Measurements from ENCODE around the gene PRDM11. TPM values are rescaled to one million over a fixed set of nuclear protein-coding genes. Genes with fewer than 3 reads are reported as not detected.
"Not testable (repeated sequence)": the region's sequence is repeated elsewhere in the genome, so short reads cannot be mapped to it uniquely, and the experiment has no call there.

PRDM11 gene
- total RNA-seq, 3 donors from 2014 or later: 6.0 to 8.5 (median 6.8) TPM

DNA sequence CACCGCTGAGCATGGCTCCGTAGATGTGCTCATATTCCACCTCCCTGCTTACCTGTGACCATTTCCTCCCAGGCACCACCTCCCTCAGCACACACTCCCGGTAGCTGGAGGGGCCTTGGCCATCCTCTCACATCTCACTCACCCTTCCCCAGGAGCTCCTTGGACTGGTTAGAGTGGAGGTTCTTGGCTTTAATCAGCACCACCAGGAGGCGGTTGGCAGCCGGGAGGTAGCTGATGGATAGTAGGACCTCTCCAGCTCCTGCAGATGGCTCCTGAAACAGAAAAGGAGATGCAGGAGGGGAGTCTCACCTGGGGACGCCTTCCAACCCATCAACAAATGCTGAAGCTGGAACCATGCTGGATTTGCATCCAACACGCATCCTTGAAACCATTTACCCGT lies 99.8 kb downstream of the PRDM11 start:
- DNase-seq (no peak), ATAC-seq (no peak)
- peaks cover 10% of the 10 kb centered on the region for H3K27me3 Mint-ChIP-seq (ENCODE audit: low read depth)
- H3K4me1 Mint-ChIP-seq (ENCODE audit: low read depth): no peaks in the 10 kb centered on the region
- no peaks in the 10 kb centered on the region for H3K9me3 Mint-ChIP-seq
- H3K36me3 Mint-ChIP-seq (ENCODE audit: insufficient read depth): no peaks in the 10 kb centered on the region
- no peak overlapping the region for H3K4me3 Mint-ChIP-seq

DNA sequence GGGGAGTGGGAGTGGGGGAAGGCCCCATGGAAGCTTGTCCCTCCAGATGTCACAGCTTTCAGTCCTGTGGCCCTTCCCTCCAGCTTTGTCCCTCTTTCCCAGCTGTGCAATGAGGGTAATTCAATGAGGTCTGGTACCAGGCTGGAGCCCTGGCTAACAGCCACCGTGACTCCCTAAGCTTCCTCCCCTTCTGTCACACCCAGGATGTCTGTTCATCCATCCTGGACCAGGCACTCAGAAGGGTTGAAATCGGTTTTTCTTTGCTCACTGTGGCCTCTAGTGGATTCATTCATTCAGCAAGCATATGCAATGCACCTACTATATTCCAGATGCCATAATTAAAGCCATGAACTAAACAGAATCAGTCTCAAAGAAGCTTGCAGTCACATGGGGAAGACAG lies 101.0 kb downstream of the PRDM11 start:
- Mint-ChIP-seq H3K36me3 (ENCODE audit: insufficient read depth) (no peaks in the 10 kb centered on the region), H3K4me1 (ENCODE audit: low read depth) (no peaks in the 10 kb centered on the region), H3K4me3 (no peak overlapping the region), H3K27me3 (ENCODE audit: low read depth) (peaks cover 10% of the 10 kb centered on the region), H3K9me3 (no peaks in the 10 kb centered on the region)
- no peak for ATAC-seq
- no peak for DNase-seq

DNA sequence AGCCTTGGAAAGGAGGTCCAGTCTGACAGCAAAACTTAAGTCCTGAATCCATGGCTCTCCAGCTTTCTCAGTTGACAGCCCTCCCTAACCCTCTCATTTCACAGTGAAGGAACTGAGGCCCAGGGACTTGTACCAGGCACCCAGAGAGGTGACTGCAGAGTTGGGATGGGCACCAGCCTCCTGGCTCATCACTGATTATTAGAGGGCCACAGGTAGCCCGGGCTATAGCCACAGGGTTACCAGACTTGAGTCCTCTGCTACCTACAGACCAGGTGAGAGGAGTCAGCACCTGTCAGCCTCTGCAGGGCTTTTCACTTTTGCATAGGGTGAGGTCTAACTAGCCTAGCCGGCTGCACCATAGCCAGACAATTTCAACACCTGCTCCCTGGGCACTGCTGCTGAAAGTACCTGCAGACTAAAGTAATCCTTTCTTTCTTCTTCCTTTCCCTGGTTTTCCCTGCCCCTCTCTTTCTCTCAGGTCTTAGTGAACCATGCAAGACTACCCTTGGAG lies 102.1 kb downstream of the PRDM11 start:
- no peak overlapping the region for H3K4me3 Mint-ChIP-seq
- no peak for ATAC-seq
- H3K36me3 Mint-ChIP-seq (ENCODE audit: insufficient read depth): no peaks in the 10 kb centered on the region
- no peaks in the 10 kb centered on the region for H3K9me3 Mint-ChIP-seq
- H3K27me3 Mint-ChIP-seq (ENCODE audit: low read depth): peaks cover 10% of the 10 kb centered on the region
- H3K4me1 Mint-ChIP-seq (ENCODE audit: low read depth): no peaks in the 10 kb centered on the region
- DNase-seq: no peak

DNA sequence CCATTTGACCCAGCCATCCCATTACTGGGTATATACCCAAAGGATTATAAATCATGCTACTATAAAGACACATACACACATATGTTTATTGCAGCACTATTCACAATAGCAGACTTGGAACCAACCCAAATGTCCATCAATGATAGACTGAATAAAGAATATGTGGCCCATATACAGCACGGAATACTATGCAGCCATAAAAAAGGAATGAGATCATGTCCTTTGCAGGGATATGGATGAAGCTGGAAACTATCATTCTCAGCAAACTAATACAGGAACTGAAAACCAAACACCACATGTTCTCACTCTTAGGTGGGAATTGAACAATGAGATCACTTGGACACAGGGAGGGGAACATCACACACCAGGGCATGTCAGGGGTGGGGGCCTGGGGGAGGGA lies 102.9 kb downstream of the PRDM11 start:
- H3K27me3 Mint-ChIP-seq (ENCODE audit: low read depth); DNase-seq; H3K36me3 Mint-ChIP-seq (ENCODE audit: insufficient read depth); H3K4me3 Mint-ChIP-seq; ATAC-seq; H3K4me1 Mint-ChIP-seq (ENCODE audit: low read depth); H3K9me3 Mint-ChIP-seq: not testable (repeated sequence)

DNA sequence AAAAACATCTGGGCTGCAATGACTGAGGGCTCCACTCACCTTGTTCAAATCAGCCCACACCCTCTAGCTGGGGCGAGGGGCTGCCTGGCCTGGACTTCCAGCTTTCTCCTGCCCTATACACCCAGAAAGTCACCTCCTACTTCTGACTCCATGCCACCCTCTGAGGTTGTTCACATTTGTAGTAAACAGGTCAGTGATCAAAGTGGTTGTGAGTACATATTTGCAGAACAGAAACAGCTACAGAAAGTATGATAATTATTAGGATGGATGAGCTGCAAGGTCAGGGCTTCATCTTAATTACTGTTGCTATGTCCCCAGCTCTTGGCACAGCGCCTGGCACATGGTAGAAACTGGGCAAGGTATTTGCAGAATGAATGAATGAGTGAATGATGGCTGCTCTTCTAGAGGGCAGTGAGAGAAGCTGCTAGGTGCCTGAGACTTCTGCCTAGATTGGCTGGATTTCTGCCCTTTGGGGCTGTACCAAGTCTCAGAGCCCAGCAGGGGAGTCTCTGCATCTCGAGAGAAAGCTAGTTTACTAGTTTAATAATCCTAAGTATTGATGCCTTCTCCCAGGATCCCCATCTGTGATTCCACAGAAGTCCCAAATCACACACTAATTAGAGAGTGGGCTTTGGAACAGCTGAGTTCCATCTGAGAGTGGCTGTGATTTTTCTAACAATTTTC lies 103.7 kb downstream of the PRDM11 start:
- DNase-seq: no peak
- Mint-ChIP-seq H3K4me1 (ENCODE audit: low read depth) (no peaks in the 10 kb centered on the region), H3K4me3 (no peak overlapping the region), H3K9me3 (no peaks in the 10 kb centered on the region), H3K36me3 (ENCODE audit: insufficient read depth) (no peaks in the 10 kb centered on the region), H3K27me3 (ENCODE audit: low read depth) (peaks cover 10% of the 10 kb centered on the region)
- ATAC-seq: no peak

DNA sequence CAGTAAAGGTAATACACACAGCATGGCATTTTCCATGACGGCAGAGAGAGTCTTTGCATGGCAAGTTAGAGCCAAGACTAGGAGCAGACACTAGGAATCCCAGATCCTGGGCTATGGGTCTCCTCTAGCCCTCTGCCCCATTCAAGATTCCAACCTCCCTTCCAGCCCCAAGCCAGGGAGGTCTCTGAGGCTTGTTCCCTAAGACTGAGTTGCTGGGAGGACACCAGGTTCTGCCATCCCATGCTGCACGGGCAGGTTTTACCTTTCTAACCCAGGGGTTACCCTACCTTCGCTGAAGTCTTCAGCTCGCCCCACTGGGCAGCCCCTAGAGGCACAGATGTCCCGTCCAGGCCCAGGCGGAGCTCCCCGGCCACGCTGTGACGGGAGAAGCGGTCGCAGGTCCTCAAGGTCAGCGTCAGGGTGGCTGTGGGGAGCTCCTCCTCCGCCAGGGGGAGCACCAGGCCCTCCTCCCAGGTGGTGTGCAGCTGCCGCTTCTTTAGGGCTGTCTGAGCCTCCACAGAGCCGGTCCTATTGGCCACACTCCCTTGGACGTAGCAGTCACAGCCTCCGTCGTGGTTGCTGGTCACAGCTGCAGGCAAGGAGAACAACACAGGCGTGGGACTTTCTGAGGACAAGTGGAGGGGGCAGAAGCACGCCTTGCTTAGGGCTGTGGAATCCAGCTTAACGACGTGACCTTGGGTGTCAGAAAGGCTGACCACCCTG lies 105.9 kb downstream of the PRDM11 start:
- H3K9me3 Mint-ChIP-seq: no peaks in the 10 kb centered on the region
- peak; percentile 8 for DNase-seq
- peak in 1 of 2 donors; percentile 48 for ATAC-seq
- no peaks in the 10 kb centered on the region for H3K4me1 Mint-ChIP-seq (ENCODE audit: low read depth)
- H3K36me3 Mint-ChIP-seq (ENCODE audit: insufficient read depth): no peaks in the 10 kb centered on the region
- H3K4me3 Mint-ChIP-seq: no peak overlapping the region
- peaks cover 13% of the 10 kb centered on the region for H3K27me3 Mint-ChIP-seq (ENCODE audit: low read depth)

DNA sequence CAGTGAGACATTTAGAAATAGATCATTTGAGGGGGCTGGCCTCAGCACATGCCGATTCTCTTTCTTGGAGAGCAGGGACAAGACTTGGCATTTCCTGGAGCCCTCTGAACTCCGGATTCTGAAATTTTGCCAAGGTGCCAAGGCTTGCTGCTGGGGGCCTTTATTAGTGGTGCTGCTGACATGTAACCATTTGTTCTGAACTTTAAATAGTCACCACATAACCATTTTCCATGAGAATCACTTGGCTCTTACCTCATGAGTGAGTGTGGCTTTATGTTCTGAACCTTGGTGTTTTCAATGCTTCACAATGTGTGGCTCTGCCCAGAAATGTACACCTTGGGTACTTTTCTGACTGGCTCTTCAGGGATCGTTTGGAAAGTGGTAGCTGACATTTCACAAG lies 106.4 kb downstream of the PRDM11 start:
- no peaks in the 10 kb centered on the region for H3K36me3 Mint-ChIP-seq (ENCODE audit: insufficient read depth)
- H3K27me3 Mint-ChIP-seq (ENCODE audit: low read depth): peaks cover 13% of the 10 kb centered on the region
- DNase-seq (no peak), ATAC-seq (no peak)
- no peaks in the 10 kb centered on the region for H3K9me3 Mint-ChIP-seq
- H3K4me3 Mint-ChIP-seq: no peak overlapping the region
- no peaks in the 10 kb centered on the region for H3K4me1 Mint-ChIP-seq (ENCODE audit: low read depth)

DNA sequence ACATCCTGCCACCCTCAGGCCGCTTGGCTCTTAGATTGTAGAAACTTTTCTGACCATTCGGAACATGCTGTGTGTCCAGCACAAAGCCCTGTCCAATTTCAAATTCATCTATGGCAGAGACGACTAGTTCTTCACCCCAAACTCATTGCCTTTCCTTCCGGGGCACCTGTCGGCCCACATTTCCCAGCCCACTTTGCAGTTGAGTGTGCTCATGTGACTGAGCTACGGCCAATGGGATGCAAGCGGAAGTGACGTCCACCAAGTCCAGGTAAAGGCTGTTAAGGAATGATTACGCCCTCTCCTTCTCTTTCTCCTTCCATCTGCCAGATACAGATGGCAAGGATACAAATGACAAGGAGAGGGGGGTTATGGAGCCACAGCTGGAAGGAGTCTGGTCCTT lies 107.2 kb downstream of the PRDM11 start:
- ATAC-seq (no peak), DNase-seq (no peak)
- Mint-ChIP-seq H3K4me1 (ENCODE audit: low read depth) (no peaks in the 10 kb centered on the region), H3K36me3 (ENCODE audit: insufficient read depth) (no peaks in the 10 kb centered on the region), H3K27me3 (ENCODE audit: low read depth) (peaks cover 13% of the 10 kb centered on the region), H3K4me3 (no peak overlapping the region), H3K9me3 (no peaks in the 10 kb centered on the region)

DNA sequence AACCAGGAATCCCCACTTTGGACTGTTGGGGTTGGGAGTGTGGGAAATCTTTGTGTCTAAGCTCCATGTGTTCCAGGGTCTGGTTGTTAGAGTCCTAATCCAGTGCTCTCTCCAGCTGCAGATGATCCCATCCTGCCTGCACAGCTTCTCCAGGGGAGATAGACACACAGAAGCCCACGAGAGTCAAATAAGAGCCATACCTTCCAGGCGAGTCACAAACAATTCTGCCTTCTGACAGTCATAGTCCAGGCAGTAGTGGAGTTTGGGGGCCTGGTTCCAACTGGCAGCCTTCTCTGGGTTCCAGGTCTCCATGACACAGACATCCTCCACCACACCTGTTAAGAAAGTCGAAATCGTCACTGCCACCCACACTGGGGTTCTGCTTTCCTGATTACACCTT lies 107.6 kb downstream of the PRDM11 start:
- Mint-ChIP-seq H3K4me1 (ENCODE audit: low read depth) (no peaks in the 10 kb centered on the region), H3K36me3 (ENCODE audit: insufficient read depth) (no peaks in the 10 kb centered on the region), H3K9me3 (no peaks in the 10 kb centered on the region), H3K27me3 (ENCODE audit: low read depth) (peaks cover 13% of the 10 kb centered on the region), H3K4me3 (no peak overlapping the region)
- no peak for DNase-seq
- no peak for ATAC-seq

DNA sequence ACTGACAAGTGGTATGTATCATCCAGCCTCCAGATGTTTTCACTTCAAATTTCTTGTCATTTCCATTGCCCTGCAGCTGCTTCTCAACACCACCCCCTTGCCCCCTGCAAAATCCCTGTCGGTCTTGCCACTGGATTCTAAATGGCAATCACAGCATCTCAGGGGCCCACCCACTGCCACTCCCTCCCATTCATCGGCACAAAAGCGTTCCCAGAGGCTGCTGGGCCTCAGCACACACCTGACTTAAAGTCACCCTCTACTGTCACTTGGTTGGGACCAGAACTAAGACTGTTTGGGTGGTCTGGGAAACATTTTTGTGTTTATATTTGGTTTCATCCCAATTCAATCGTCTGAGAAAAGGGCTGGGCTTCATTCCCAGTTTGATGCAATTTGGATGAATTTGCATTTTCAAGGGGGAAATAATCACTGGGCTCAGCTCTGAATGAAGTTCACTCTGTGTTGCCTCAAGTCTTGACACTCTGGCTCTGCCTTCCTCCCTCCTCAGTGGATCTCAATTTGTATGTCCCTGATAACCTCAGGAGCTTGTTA lies 112.6 kb downstream of the PRDM11 start:
- Mint-ChIP-seq H3K4me3 (no peak overlapping the region), H3K27me3 (ENCODE audit: low read depth) (peaks cover 36% of the 10 kb centered on the region), H3K4me1 (ENCODE audit: low read depth) (no peaks in the 10 kb centered on the region), H3K9me3 (no peaks in the 10 kb centered on the region), H3K36me3 (ENCODE audit: insufficient read depth) (no peaks in the 10 kb centered on the region)
- ATAC-seq (no peak), DNase-seq (no peak)

DNA sequence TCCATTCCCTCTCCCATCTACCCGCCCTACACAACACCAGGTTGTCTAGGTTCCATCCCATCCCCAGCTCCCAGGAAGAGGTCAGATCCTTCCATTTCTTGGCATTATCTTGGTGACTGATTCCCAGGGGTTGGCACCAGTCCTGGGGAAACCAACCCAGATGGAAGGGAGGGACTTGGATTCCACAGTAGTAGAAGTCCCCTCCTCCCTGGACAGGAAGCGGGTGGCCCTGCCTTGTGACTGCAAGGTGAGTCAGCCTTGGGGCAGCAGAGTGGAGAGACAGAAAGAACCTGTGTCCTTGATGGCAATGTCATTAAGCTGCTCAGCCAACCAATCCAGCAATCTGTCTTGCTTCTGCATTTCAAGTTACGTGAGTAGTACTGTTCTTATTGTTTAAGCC lies 113.2 kb downstream of the PRDM11 start:
- Mint-ChIP-seq H3K9me3 (no peaks in the 10 kb centered on the region), H3K27me3 (ENCODE audit: low read depth) (peaks cover 40% of the 10 kb centered on the region)

DNA sequence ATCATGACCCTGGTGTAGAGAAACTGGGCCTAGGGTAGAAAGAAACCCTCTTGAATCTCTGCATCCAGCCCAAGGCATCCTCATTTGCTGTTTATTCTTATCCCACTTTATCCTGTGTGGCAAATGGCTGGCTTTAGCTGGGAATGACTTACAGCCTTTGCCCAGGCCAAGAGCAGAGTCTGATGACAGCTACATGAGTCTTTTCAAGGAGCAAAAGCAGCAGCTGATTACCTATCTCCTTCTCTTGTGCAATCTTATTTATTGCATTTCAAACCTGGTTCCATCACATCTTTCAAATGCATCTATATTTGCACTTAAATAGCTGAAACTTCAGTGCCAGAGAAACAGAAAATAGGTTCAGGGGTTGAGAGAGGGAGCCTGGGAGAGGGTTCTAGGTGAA lies 113.6 kb downstream of the PRDM11 start:
- Mint-ChIP-seq H3K4me3 (no peak overlapping the region), H3K4me1 (ENCODE audit: low read depth) (no peaks in the 10 kb centered on the region), H3K36me3 (ENCODE audit: insufficient read depth) (no peaks in the 10 kb centered on the region), H3K27me3 (ENCODE audit: low read depth) (peaks cover 44% of the 10 kb centered on the region), H3K9me3 (no peaks in the 10 kb centered on the region)
- DNase-seq (no peak), ATAC-seq (no peak)

More for the DNA sequence above, 113.2 kb downstream of the PRDM11 start:
- no peak for ATAC-seq
- H3K36me3 Mint-ChIP-seq (ENCODE audit: insufficient read depth): no peaks in the 10 kb centered on the region
- H3K4me3 Mint-ChIP-seq: no peak overlapping the region
- no peak for DNase-seq
- H3K4me1 Mint-ChIP-seq (ENCODE audit: low read depth): no peaks in the 10 kb centered on the region

DNA sequence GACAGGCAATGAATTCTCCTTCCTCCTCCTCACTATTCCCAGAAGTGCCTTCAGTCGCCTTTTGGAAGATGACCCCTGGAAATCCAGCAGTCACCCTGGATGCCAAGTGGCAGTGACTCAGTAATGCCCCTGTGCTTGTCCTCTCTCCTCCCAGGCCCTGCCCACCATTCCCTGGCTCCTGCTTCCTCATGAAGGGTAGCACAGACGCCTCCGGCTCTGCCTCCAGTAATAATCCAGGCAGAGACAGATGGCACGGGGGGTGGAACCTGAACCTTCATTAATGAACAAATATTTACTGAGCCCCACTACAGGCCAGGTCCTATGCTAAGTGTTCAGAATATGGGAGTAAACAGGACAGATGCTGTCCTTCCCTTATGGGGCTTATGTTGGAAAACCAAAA lies 116.5 kb downstream of the PRDM11 start:
- no peaks in the 10 kb centered on the region for H3K4me1 Mint-ChIP-seq (ENCODE audit: low read depth)
- peaks cover 49% of the 10 kb centered on the region for H3K27me3 Mint-ChIP-seq (ENCODE audit: low read depth)
- no peaks in the 10 kb centered on the region for H3K36me3 Mint-ChIP-seq (ENCODE audit: insufficient read depth)
- ATAC-seq (no peak), DNase-seq (no peak)
- no peak overlapping the region for H3K4me3 Mint-ChIP-seq
- H3K9me3 Mint-ChIP-seq: no peaks in the 10 kb centered on the region

DNA sequence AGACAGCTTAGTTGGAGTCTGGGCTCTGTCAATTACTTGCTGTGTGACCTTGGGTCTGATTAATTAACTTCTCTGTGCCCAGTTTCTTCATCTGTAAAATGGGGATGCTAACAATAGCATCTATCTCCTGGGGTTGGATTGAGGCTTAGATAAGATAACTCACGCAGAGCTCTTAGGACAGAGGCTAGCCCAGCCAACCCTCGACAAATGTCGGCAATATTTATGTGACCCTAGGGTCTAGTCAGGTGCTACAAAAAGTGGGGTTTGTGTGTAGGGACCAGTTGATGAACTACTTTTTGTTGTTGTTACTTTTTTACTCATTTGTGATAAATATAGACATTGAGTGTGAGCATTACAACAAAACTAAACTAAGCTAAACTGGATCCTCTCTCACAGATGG lies 117.3 kb downstream of the PRDM11 start:
- Mint-ChIP-seq H3K36me3 (ENCODE audit: insufficient read depth) (no peaks in the 10 kb centered on the region), H3K4me3 (no peak overlapping the region), H3K9me3 (no peaks in the 10 kb centered on the region), H3K4me1 (ENCODE audit: low read depth) (no peaks in the 10 kb centered on the region), H3K27me3 (ENCODE audit: low read depth) (peaks cover 53% of the 10 kb centered on the region)
- DNase-seq (no peak), ATAC-seq (no peak)

Data from activated T-cell treated with anti-CD3 and anti-CD28 coated beads, Interleukin-2, amount 50 U/mL, for 4 hours (primary cell).